Measurements from ENCODE around the gene ZC3H12A. TPM values are rescaled to one million over a fixed set of nuclear protein-coding genes. Genes with fewer than 3 reads are reported as not detected.
"Not testable (repeated sequence)": the region's sequence is repeated elsewhere in the genome, so short reads cannot be mapped to it uniquely, and the experiment has no call there.

Gene ZC3H12A
- total and polyA plus RNA-seq, 10 of the 15 experiments (the other 5 are each of a cell fraction or from before 2014, with no cell fraction given) = 0.35 to 30.2 (median 13.8) TPM

DNA sequence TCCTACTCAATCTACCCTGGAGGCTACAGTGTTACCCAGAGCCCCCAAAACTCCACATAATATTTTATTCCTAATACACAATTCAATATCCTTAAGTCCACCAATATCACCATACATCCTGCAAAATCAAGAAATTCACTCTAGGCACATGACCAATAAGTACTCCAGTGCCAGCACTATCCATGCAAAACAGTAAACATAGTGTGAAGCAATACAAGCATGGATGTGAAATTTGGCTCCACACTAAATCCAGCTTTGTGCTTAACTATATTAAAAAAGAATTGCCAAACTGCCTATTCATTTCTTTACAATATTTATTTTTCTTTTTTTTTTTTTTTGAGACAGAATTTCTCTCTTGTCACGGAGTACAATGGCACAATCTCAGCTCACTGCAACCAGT lies 43.2 kb downstream of the ZC3H12A start:
- FAIRE-seq (no peak), ATAC-seq (no peak), DNase-seq (ENCODE audit: low read depth, low spot score) (no peak)
- in situ Hi-C loops (cut with MboI) = no loop called here
- Histone ChIP-seq H3K4me3 (no peak overlapping the region), H3K4me2 (ENCODE audit: control insufficient read depth, insufficient read depth) (no peak overlapping the region), H2AFZ (ENCODE audit: control insufficient read depth, low read depth, low read length) (no peak overlapping the region), H3K9ac (ENCODE audit: control insufficient read depth, insufficient read depth, low read length) (no peak overlapping the region), H3K27me3 (replicated peaks in 1 of 2; ENCODE audit: control insufficient read depth in 2 of 2, insufficient read depth in 2 of 2, low read length in 1 of 2) (no peaks in the 10 kb centered on the region), H4K20me1 (ENCODE audit: control insufficient read depth, insufficient read depth) (no peaks in the 10 kb centered on the region), H3K9me3 (replicated peaks; ENCODE audit: control insufficient read depth, insufficient read depth, low read length) (no peaks in the 10 kb centered on the region), H3K36me3 (ENCODE audit: control insufficient read depth in 2 of 2, insufficient read depth in 2 of 2, low read length in 1 of 2) (peaks cover 0 to 3% of the 10 kb centered on the region in 2 experiments; a peak in 1 of 4 replicates), H3K4me1 (ENCODE audit: control insufficient read depth, insufficient read depth, low read length) (peaks cover 6% of the 10 kb centered on the region), H3K27ac (ENCODE audit: control insufficient read depth, insufficient read depth) (no peak overlapping the region), H3K79me2 (ENCODE audit: control insufficient read depth, insufficient read depth, low read length) (peaks cover 14% of the 10 kb centered on the region)
- TF ChIP-seq CEBPB (IDR thresholded peaks at IDR 0.05; ENCODE audit: borderline replicate concordance in 1 of 2, low read depth in 2 of 2, low read length in 2 of 2) (no peak), ZNF207 (IDR thresholded peaks at IDR 0.05; ENCODE audit: borderline replicate concordance) (no peak), NR2C2 (IDR thresholded peaks at IDR 0.05; ENCODE audit: borderline replicate concordance, control insufficient read depth, insufficient read length, low read depth) (no peak), TCF7 (IDR thresholded peaks at IDR 0.05; ENCODE audit: borderline replicate concordance) (no peak), ATF7 (IDR thresholded peaks at IDR 0.05; ENCODE audit: low read depth) (no peak), BMI1 (IDR thresholded peaks at IDR 0.05; ENCODE audit: borderline replicate concordance) (no peak), EED (IDR thresholded peaks at IDR 0.05; ENCODE audit: low read depth) (no peak)
- TF ChIP-seq, protein P1, sequence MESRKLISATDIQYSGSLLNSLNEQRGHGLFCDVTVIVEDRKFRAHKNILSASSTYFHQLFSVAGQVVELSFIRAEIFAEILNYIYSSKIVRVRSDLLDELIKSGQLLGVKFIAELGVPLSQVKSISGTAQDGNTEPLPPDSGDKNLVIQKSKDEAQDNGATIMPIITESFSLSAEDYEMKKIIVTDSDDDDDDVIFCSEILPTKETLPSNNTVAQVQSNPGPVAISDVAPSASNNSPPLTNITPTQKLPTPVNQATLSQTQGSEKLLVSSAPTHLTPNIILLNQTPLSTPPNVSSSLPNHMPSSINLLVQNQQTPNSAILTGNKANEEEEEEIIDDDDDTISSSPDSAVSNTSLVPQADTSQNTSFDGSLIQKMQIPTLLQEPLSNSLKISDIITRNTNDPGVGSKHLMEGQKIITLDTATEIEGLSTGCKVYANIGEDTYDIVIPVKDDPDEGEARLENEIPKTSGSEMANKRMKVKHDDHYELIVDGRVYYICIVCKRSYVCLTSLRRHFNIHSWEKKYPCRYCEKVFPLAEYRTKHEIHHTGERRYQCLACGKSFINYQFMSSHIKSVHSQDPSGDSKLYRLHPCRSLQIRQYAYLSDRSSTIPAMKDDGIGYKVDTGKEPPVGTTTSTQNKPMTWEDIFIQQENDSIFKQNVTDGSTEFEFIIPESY (IDR thresholded peaks at IDR 0.05) = no peak
- ChIA-PET POLR2A (interaction anchor here (0.6 kb wide), 2 partner anchors 46 to 65 kb away, joined by 3 read pairs; no protein-coding TSS in a partner anchor), SMC1A (ENCODE audit: uncharacterized antibody, unreplicated experiment) (no interaction called here), CTCF (no interaction called here), RAD21 (ENCODE audit: unreplicated experiment) (no interaction called here)
- WGBS (ENCODE audit: insufficient coverage, insufficient replicate concordance, low lambda C conversion rate, missing lambda C conversion rate) = no CpG with 5 or more reads among the region's 1 CpG
- intact Hi-C loops (cut with micrococcal nuclease; ENCODE audit: unreplicated experiment) = no loop called here
- no TSS peak for BruUV-seq (replicated peaks)

DNA sequence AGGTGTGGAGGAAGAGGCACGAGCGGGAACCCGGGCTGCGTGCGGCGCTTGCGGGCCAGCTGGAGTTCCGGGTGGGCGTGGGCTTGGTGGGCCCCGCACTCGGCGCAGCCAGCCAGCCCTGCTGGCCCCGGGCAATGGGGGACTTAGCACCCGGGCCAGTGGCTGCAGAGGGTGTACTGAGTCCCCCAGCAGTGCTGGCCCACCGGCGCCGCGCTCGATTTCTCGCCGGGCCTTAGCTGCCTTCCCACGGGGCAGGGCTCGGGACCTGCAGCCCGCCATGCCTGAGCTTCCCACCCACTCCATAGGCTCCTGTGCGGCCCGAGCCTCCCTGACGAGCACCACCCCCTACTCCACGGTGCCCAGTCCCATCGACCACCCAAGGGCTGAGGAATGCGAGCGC lies 43.9 kb downstream of the ZC3H12A start:
- H3K9ac ChIP-seq (ENCODE audit: control insufficient read depth, insufficient read depth, low read length); H3K4me3 ChIP-seq; CTCF ChIA-PET; DNase-seq (ENCODE audit: low read depth, low spot score); H3K27ac ChIP-seq (ENCODE audit: control insufficient read depth, insufficient read depth); BruUV-seq (replicated peaks); RAD21 ChIA-PET (ENCODE audit: unreplicated experiment); ATAC-seq; in situ Hi-C loops (cut with MboI); H3K9me3 ChIP-seq (replicated peaks; ENCODE audit: control insufficient read depth, insufficient read depth, low read length); H3K4me1 ChIP-seq (ENCODE audit: control insufficient read depth, insufficient read depth, low read length); intact Hi-C loops (cut with micrococcal nuclease; ENCODE audit: unreplicated experiment); H3K4me2 ChIP-seq (ENCODE audit: control insufficient read depth, insufficient read depth); H2AFZ ChIP-seq (ENCODE audit: control insufficient read depth, low read depth, low read length); H3K27me3 ChIP-seq (replicated peaks in 1 of 2; ENCODE audit: control insufficient read depth in 2 of 2, insufficient read depth in 2 of 2, low read length in 1 of 2); H3K36me3 ChIP-seq (ENCODE audit: control insufficient read depth in 2 of 2, insufficient read depth in 2 of 2, low read length in 1 of 2); SMC1A ChIA-PET (ENCODE audit: uncharacterized antibody, unreplicated experiment); H4K20me1 ChIP-seq (ENCODE audit: control insufficient read depth, insufficient read depth); FAIRE-seq: not testable (repeated sequence)
- H3K79me2 ChIP-seq (ENCODE audit: control insufficient read depth, insufficient read depth, low read length) = peaks cover 10% of the 10 kb centered on the region
- WGBS (ENCODE audit: insufficient coverage, insufficient replicate concordance, low lambda C conversion rate, missing lambda C conversion rate) = 0% methylated on average over 1 of the region's 31 CpGs
- POLR2A ChIA-PET = interaction anchor here (0.6 kb wide), 2 partner anchors 46 to 64 kb away, joined by 3 read pairs; no protein-coding TSS in a partner anchor

DNA sequence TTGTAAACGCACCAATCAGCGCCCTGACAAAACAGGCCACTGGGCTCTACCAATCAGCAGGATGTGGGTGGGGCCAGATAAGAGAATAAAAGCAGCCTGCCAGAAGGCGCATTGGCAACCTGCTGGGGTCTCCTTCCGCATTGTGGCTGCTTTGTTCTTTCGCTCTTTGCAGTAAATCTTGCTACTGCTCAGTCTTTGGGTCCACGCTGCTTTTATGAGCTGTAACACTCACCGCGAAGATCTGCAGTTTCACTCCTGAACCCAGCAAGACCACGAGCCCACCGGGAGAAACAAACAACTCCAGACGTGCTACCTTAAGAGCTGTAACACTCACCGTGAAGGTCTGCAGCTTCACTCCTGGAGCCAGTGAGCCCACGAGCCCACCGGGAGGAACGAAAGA lies 44.5 kb downstream of the ZC3H12A start:
- DNase-seq (ENCODE audit: low read depth, low spot score); H3K4me2 ChIP-seq (ENCODE audit: control insufficient read depth, insufficient read depth); H3K9ac ChIP-seq (ENCODE audit: control insufficient read depth, insufficient read depth, low read length); FAIRE-seq; H3K9me3 ChIP-seq (replicated peaks; ENCODE audit: control insufficient read depth, insufficient read depth, low read length); BruUV-seq (replicated peaks); H3K27me3 ChIP-seq (replicated peaks in 1 of 2; ENCODE audit: control insufficient read depth in 2 of 2, insufficient read depth in 2 of 2, low read length in 1 of 2); SMC1A ChIA-PET (ENCODE audit: uncharacterized antibody, unreplicated experiment); H3K4me3 ChIP-seq; POLR2A ChIA-PET; ATAC-seq; in situ Hi-C loops (cut with MboI); H3K27ac ChIP-seq (ENCODE audit: control insufficient read depth, insufficient read depth); H4K20me1 ChIP-seq (ENCODE audit: control insufficient read depth, insufficient read depth); CTCF ChIA-PET; H2AFZ ChIP-seq (ENCODE audit: control insufficient read depth, low read depth, low read length); H3K4me1 ChIP-seq (ENCODE audit: control insufficient read depth, insufficient read depth, low read length); intact Hi-C loops (cut with micrococcal nuclease; ENCODE audit: unreplicated experiment); H3K79me2 ChIP-seq (ENCODE audit: control insufficient read depth, insufficient read depth, low read length); RAD21 ChIA-PET (ENCODE audit: unreplicated experiment); H3K36me3 ChIP-seq (ENCODE audit: control insufficient read depth in 2 of 2, insufficient read depth in 2 of 2, low read length in 1 of 2): not testable (repeated sequence)
- 70% methylated on average over 15 of the region's 15 CpGs for WGBS (ENCODE audit: insufficient coverage, insufficient replicate concordance, low lambda C conversion rate, missing lambda C conversion rate)

Measured in GM12878 (cell line).